Measurements from ENCODE around the gene NBPF3.
"Not testable (repeated sequence)": the region's sequence is repeated elsewhere in the genome, so short reads cannot be mapped to it uniquely, and the experiment has no call there.

DNA sequence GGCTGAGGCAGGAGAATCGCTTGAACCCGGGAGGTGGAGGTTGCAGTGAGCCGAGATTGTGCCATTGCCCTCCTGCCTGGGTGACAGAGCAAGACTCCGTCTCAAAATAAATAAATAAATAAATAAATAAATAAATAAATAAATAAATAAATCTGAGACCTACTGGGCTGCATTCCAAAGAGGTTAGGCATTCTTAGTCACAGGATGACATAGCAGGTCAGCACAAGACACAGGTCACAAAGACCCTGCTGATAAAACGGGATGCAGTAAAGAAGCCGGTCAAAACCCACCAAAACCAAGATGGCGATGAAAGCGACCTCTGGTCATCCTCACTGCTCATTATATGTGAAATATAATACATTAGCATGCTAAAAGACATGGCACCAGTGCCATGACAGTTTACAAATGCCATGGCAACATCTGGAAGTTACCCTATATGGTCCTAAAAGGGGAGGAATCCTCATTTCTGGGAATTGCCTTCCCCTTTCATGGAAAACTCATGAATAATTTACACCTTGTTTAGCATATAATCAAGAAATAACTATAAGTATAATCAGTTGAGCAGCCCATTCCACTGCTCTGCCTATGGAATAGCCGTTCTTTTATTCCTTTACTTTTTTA lies 38.1 kb upstream of the NBPF3 start:
- not testable (repeated sequence) for TF ChIP-seq POLR2A (IDR thresholded peaks at IDR 0.05)
- TF ChIP-seq, protein P1, sequence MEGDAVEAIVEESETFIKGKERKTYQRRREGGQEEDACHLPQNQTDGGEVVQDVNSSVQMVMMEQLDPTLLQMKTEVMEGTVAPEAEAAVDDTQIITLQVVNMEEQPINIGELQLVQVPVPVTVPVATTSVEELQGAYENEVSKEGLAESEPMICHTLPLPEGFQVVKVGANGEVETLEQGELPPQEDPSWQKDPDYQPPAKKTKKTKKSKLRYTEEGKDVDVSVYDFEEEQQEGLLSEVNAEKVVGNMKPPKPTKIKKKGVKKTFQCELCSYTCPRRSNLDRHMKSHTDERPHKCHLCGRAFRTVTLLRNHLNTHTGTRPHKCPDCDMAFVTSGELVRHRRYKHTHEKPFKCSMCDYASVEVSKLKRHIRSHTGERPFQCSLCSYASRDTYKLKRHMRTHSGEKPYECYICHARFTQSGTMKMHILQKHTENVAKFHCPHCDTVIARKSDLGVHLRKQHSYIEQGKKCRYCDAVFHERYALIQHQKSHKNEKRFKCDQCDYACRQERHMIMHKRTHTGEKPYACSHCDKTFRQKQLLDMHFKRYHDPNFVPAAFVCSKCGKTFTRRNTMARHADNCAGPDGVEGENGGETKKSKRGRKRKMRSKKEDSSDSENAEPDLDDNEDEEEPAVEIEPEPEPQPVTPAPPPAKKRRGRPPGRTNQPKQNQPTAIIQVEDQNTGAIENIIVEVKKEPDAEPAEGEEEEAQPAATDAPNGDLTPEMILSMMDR (IDR thresholded peaks at IDR 0.05): not testable (repeated sequence)
